Neural crest cell (in vitro differentiated cells): Measurements from ENCODE around the gene GCSAM. TPM values are rescaled to one million over a fixed set of nuclear protein-coding genes. Genes with fewer than 3 reads are reported as not detected.

ENCODE experiments used
- DNase-seq: peaks from one replicate; pipeline ENCODE4 v3.0.0; 2021; ENCODE audit warnings: low read depth, mixed read lengths, low spot score
- H3K27ac Mint-ChIP-seq: one replicate; pipeline ENCODE4 v1.8.0; 2021; ENCODE audit warnings: mild to moderate bottlenecking, mixed read lengths; ENCODE audit not compliant: unreplicated experiment
- H3K27me3 Mint-ChIP-seq: 2 replicates; pipeline ENCODE4 v1.8.0; 2021; ENCODE audit warnings: low read depth, mild to moderate bottlenecking, mixed read lengths
- H3K36me3 Mint-ChIP-seq: 2 replicates; pipeline ENCODE4 v1.8.0; 2021; ENCODE audit warnings: low read depth, mild to moderate bottlenecking, mixed read lengths
- H3K4me1 Mint-ChIP-seq: 2 replicates; pipeline ENCODE4 v1.8.0; 2021; ENCODE audit warnings: mixed read lengths
- H3K4me3 Mint-ChIP-seq: one replicate; pipeline ENCODE4 v1.8.0; 2021; ENCODE audit warnings: mild to moderate bottlenecking, mixed read lengths
- H3K9me3 Mint-ChIP-seq: 2 replicates; pipeline ENCODE4 v1.8.0; 2021; ENCODE audit warnings: mixed read lengths
- CTCF ChIP-seq: fragments of 200-600 bp; sonication (generic); conservative IDR thresholded peaks from 2 replicates; pipeline ENCODE4 v1.5.0; 2021; ENCODE audit warnings: antibody characterized with exemption, mild to moderate bottlenecking
- total RNA-seq: library from RNA; stranded (reverse); gene quantifications from 2 replicates; pipeline ENCODE4 v1.2.1, GENCODE V29; 2021

Gene GCSAM
- total RNA-seq, 1 donor from 2014 or later, result not detected

GRCh38 chr3:112124907-112125607 lies 8.0 kb downstream of the GCSAM start:
- Mint-ChIP-seq H3K36me3 (peaks cover 4% of the 10 kb centered on the region), H3K27me3 (no peaks in the 10 kb centered on the region), H3K9me3 (peaks cover 3% of the 10 kb centered on the region), H3K27ac (no peak overlapping the region), H3K4me1 (peaks cover 51% of the 10 kb centered on the region), H3K4me3 (no peak overlapping the region)
- TF ChIP-seq CTCF, result no peak
- DNase-seq, result no peak

- peaks cover 3% of the 10 kb centered on the region for H3K9me3 Mint-ChIP-seq
- no peak for TF ChIP-seq CTCF
- H3K36me3 Mint-ChIP-seq, result peaks cover 13% of the 10 kb centered on the region
- DNase-seq, result no peak
- no peak overlapping the region for H3K27ac Mint-ChIP-seq
- no peaks in the 10 kb centered on the region for H3K27me3 Mint-ChIP-seq
- peaks cover 54% of the 10 kb centered on the region for H3K4me1 Mint-ChIP-seq
- no peak overlapping the region for H3K4me3 Mint-ChIP-seq
These were observed 9.5 kb downstream of the GCSAM start for GRCh38 chr3:112123548-112123947.

- H3K36me3 Mint-ChIP-seq, result peaks cover 19% of the 10 kb centered on the region
- H3K27me3 Mint-ChIP-seq, result no peaks in the 10 kb centered on the region
- no peak overlapping the region for H3K4me3 Mint-ChIP-seq
- TF ChIP-seq CTCF, result no peak
- H3K27ac Mint-ChIP-seq, result no peak overlapping the region
- H3K4me1 Mint-ChIP-seq, result peaks cover 55% of the 10 kb centered on the region
- no peak for DNase-seq
- H3K9me3 Mint-ChIP-seq, result peaks cover 3% of the 10 kb centered on the region
These were observed 10.2 kb downstream of the GCSAM start for GRCh38 chr3:112122870-112123269.

GRCh38 chr3:112121577-112122547 lies 11.2 kb downstream of the GCSAM start:
- no peak overlapping the region for H3K4me3 Mint-ChIP-seq
- peaks cover 58% of the 10 kb centered on the region for H3K4me1 Mint-ChIP-seq
- no peak for TF ChIP-seq CTCF
- H3K36me3 Mint-ChIP-seq, result peaks cover 19% of the 10 kb centered on the region
- H3K27me3 Mint-ChIP-seq, result no peaks in the 10 kb centered on the region
- peaks cover 3% of the 10 kb centered on the region for H3K9me3 Mint-ChIP-seq
- H3K27ac Mint-ChIP-seq, result no peak overlapping the region
- DNase-seq, result no peak

- no peak for TF ChIP-seq CTCF
- H3K4me1 Mint-ChIP-seq, result peaks cover 55% of the 10 kb centered on the region
- H3K9me3 Mint-ChIP-seq, result peaks cover 3% of the 10 kb centered on the region
- H3K27ac Mint-ChIP-seq, result peak overlapping the region; percentile 77
- DNase-seq, result no peak
- H3K27me3 Mint-ChIP-seq, result no peaks in the 10 kb centered on the region
- H3K36me3 Mint-ChIP-seq, result peaks cover 19% of the 10 kb centered on the region
- H3K4me3 Mint-ChIP-seq, result no peak overlapping the region
These were observed 12.8 kb downstream of the GCSAM start for GRCh38 chr3:112119962-112120836.
